H1 (cell line): ENCODE results near the gene ADARB2. TPM values are rescaled to one million over a fixed set of nuclear protein-coding genes. Genes with fewer than 3 reads are reported as not detected.

Source experiments
- CEBPB ChIP-seq: IDR thresholded peaks from 2 replicates; pipeline ENCODE4 v1.6.1; 2012; ENCODE audit warnings: low read depth, low read length
- KDM4A ChIP-seq: IDR thresholded peaks from one replicate; pipeline ENCODE4 v1.7.1; 2012; ENCODE audit warnings: low read depth, mild to moderate bottlenecking, moderate library complexity, low read length, inconsistent platforms; ENCODE audit not compliant: severe bottlenecking
- MAFK ChIP-seq: IDR thresholded peaks from 2 replicates; pipeline ENCODE4 v1.6.1; 2012; ENCODE audit warnings: low read depth, mild to moderate bottlenecking, improper control_type of control experiment, low read length
- NANOG ChIP-seq: IDR thresholded peaks from 2 replicates; pipeline ENCODE4 v1.6.1; 2011; ENCODE audit warnings: low read length, low read depth, mild to moderate bottlenecking, inconsistent platforms; ENCODE audit not compliant: insufficient read depth, poor library complexity, severe bottlenecking
- RFX5 ChIP-seq: IDR thresholded peaks from 2 replicates; pipeline ENCODE4 v1.6.1; 2011; ENCODE audit warnings: low read depth, low read length, improper control_type of control experiment, borderline replicate concordance
- SUZ12 ChIP-seq: fragments of 200-600 bp; sonication (generic); IDR thresholded peaks from 2 replicates; pipeline ENCODE4 v1.6.1; 2012; ENCODE audit warnings: mild to moderate bottlenecking, inconsistent platforms, low read length, moderate library complexity, mixed read lengths
- YY1 ChIP-seq: IDR thresholded peaks from 2 replicates; pipeline ENCODE4 v1.6.1; 2011; ENCODE audit warnings: low read depth, mild to moderate bottlenecking, low read length
- polyA plus RNA-seq, 7 experiments: library from polyadenylated mRNA; depleted of rRNA in 3 of 7; stranded (reverse) in 5 of 7; unstranded in 2 of 7; fragments of >200 nt in 5 of 7; fragments of 200-250 nt in 2 of 7; gene quantifications; 1 replicate in 5 of 7; 2 replicates in 1 of 7; 4 replicates in 1 of 7; pipeline versions ENCODE4 v1.2.1 to v1.2.3, GENCODE V29; 2011 to 2013; ENCODE audit warnings: missing spikeins in 2 of 7, mixed read lengths in 2 of 7
- total RNA-seq: library from RNA; stranded (reverse); fragmentation: NEBNext Ultra II Directional; extraction: Animal tissue kit (Norgen Biotek cat#: 25700); gene quantifications from 2 replicates; pipeline ENCODE4 v1.2.1, GENCODE V29; 2021
- TF ChIP-seq, protein P1 (sequence below): fragments of 300-600 bp; sonication (generic); IDR thresholded peaks from 2 replicates; pipeline ENCODE4 v1.7.1; 2012; ENCODE audit warnings: low read length, moderate library complexity, mild to moderate bottlenecking, inconsistent platforms; ENCODE audit not compliant: insufficient replicate concordance
- TF ChIP-seq, protein P2 (sequence below): IDR thresholded peaks from 2 replicates; pipeline ENCODE4 v1.6.1; 2011; ENCODE audit warnings: low read depth, mild to moderate bottlenecking, low read length; ENCODE audit not compliant: insufficient read depth

Gene ADARB2
- total and polyA plus RNA-seq, 2 of the 8 experiments (the other 6 are each of a cell fraction or from before 2014, with no cell fraction given): 2.2 to 2.8 TPM

DNA sequence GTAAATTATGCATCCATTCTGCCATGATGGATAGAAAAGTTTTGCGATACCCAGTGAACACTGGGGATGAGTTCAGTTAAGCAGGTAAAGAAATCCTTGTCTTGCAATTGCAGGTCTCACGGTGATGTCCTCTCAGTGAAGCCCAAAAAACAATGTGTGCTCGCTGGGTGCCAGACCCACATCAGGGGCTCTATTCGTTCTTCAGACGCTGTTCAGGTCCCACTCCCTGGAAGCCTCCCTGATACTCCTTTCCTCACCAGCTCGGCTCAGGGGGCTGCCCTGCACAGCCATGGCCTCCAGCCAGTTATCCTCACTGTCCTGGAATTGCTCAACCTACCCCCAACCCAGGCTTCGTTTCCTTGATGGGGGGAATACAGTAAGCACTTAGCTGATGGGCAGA is 323.5 kb downstream of the ADARB2 start (continued):
- TF ChIP-seq, protein P1, sequence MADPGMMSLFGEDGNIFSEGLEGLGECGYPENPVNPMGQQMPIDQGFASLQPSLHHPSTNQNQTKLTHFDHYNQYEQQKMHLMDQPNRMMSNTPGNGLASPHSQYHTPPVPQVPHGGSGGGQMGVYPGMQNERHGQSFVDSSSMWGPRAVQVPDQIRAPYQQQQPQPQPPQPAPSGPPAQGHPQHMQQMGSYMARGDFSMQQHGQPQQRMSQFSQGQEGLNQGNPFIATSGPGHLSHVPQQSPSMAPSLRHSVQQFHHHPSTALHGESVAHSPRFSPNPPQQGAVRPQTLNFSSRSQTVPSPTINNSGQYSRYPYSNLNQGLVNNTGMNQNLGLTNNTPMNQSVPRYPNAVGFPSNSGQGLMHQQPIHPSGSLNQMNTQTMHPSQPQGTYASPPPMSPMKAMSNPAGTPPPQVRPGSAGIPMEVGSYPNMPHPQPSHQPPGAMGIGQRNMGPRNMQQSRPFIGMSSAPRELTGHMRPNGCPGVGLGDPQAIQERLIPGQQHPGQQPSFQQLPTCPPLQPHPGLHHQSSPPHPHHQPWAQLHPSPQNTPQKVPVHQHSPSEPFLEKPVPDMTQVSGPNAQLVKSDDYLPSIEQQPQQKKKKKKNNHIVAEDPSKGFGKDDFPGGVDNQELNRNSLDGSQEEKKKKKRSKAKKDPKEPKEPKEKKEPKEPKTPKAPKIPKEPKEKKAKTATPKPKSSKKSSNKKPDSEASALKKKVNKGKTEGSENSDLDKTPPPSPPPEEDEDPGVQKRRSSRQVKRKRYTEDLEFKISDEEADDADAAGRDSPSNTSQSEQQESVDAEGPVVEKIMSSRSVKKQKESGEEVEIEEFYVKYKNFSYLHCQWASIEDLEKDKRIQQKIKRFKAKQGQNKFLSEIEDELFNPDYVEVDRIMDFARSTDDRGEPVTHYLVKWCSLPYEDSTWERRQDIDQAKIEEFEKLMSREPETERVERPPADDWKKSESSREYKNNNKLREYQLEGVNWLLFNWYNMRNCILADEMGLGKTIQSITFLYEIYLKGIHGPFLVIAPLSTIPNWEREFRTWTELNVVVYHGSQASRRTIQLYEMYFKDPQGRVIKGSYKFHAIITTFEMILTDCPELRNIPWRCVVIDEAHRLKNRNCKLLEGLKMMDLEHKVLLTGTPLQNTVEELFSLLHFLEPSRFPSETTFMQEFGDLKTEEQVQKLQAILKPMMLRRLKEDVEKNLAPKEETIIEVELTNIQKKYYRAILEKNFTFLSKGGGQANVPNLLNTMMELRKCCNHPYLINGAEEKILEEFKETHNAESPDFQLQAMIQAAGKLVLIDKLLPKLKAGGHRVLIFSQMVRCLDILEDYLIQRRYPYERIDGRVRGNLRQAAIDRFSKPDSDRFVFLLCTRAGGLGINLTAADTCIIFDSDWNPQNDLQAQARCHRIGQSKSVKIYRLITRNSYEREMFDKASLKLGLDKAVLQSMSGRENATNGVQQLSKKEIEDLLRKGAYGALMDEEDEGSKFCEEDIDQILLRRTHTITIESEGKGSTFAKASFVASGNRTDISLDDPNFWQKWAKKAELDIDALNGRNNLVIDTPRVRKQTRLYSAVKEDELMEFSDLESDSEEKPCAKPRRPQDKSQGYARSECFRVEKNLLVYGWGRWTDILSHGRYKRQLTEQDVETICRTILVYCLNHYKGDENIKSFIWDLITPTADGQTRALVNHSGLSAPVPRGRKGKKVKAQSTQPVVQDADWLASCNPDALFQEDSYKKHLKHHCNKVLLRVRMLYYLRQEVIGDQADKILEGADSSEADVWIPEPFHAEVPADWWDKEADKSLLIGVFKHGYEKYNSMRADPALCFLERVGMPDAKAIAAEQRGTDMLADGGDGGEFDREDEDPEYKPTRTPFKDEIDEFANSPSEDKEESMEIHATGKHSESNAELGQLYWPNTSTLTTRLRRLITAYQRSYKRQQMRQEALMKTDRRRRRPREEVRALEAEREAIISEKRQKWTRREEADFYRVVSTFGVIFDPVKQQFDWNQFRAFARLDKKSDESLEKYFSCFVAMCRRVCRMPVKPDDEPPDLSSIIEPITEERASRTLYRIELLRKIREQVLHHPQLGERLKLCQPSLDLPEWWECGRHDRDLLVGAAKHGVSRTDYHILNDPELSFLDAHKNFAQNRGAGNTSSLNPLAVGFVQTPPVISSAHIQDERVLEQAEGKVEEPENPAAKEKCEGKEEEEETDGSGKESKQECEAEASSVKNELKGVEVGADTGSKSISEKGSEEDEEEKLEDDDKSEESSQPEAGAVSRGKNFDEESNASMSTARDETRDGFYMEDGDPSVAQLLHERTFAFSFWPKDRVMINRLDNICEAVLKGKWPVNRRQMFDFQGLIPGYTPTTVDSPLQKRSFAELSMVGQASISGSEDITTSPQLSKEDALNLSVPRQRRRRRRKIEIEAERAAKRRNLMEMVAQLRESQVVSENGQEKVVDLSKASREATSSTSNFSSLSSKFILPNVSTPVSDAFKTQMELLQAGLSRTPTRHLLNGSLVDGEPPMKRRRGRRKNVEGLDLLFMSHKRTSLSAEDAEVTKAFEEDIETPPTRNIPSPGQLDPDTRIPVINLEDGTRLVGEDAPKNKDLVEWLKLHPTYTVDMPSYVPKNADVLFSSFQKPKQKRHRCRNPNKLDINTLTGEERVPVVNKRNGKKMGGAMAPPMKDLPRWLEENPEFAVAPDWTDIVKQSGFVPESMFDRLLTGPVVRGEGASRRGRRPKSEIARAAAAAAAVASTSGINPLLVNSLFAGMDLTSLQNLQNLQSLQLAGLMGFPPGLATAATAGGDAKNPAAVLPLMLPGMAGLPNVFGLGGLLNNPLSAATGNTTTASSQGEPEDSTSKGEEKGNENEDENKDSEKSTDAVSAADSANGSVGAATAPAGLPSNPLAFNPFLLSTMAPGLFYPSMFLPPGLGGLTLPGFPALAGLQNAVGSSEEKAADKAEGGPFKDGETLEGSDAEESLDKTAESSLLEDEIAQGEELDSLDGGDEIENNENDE: no peak
- TF ChIP-seq MAFK: no peak
- TF ChIP-seq, protein P2, sequence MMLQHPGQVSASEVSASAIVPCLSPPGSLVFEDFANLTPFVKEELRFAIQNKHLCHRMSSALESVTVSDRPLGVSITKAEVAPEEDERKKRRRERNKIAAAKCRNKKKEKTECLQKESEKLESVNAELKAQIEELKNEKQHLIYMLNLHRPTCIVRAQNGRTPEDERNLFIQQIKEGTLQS: no peak
- no peak for TF ChIP-seq CEBPB
- no peak for TF ChIP-seq SUZ12
- no peak for TF ChIP-seq YY1
- TF ChIP-seq NANOG: no peak
- TF ChIP-seq KDM4A: no peak
- TF ChIP-seq RFX5: no peak
- TF ChIP-seq, all 59 proteins: peak for 0
